HG02981 (cell line): ENCODE measurements around the gene IGFBPL1.

Source experiments
- ATAC-seq: cut with Tn5 transposase; IDR thresholded peaks from one replicate; pipeline ENCODE4 v1.9.1; 2021; ENCODE audit warnings: mild to moderate bottlenecking, moderate library complexity; ENCODE audit not compliant: unreplicated experiment

Gene IGFBPL1

DNA sequence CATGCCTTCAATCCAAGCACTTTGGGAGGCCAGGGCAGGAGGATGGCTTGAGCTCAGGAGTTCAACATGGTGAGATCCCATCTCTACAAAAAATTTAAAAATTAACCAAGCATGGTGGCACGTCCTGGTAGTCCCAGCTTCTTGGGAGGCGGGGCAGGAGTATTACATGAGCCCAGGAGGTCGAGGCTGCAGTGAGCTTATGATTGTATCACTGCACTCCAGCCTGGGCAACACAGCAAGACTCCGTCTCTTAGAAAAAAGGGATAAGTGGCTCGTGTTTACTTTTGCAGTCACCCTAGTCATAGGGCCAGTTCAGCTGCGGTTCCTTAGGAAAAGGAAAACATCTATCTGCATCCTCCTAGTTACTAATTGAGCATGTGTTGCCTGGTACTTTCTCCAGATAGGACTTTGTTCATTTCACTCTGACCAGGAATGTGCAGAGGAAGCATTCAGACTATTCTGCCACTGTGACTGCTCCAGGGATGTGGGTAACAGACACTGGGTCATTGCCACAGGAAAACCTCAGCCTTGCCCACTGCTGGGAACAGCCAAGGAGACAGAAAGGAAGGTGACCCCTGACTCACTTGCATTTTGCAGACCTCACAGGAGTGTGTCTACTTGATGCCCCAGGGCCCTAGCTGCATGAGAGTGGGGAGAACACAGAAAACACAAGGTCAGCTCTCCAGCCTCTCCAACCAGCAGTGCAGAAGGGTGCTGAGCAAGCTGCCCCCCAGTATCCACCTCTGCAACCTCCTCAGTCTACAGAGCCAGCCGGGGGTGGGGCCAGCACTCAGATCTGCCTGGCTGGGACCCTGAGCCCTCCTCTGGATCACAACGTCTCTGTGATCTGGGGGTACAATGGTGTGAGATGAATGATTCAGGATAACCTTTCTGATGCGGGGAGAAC is 65.6 kb downstream of the IGFBPL1 start:
- ATAC-seq, result no peak

- no peak for ATAC-seq
These were observed 66.7 kb downstream of the IGFBPL1 start for GRCh38 chr9:38357350-38358114.

DNA sequence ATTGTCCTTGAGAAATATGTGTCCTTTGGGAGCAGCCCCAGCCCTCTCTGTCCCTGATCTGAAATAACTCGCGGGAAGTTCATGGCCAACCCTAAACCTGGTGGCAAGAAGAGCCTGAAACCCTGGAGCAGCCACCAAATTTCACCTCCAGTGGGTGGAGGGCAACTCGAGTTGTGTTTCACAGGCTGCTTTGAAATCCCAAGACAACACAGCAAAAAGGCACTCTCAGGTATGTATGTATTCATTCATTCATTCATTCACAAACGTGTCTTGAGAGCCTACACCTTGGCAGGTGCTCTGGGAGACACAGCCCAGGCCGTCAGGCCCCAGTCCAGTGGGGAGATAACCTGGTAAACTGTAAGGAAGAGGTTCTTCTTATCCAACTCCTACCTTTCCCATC is 67.4 kb downstream of the IGFBPL1 start:
- no peak for ATAC-seq
